Trophoblast cell (in vitro differentiated cells and primary cell): Measurements from ENCODE around the gene RALGDS.
"Not testable (repeated sequence)": the region's sequence is repeated elsewhere in the genome, so short reads cannot be mapped to it uniquely, and the experiment has no call there.

ENCODE experiments used
- DNase-seq, 2 donors: peaks; one replicate each; pipeline ENCODE4 v3.0.0-alpha.2; 2016
- H2AFZ ChIP-seq: 2 replicates; pipeline ENCODE4 v1.6.1; 2013; ENCODE audit warnings: low read length, moderate library complexity, mild to moderate bottlenecking; ENCODE audit not compliant: insufficient read depth, poor library complexity
- H2AK5ac ChIP-seq: 2 replicates; pipeline ENCODE4 v1.6.1; 2013; ENCODE audit warnings: mild to moderate bottlenecking, low read length
- H2BK120ac ChIP-seq: 2 replicates; pipeline ENCODE4 v1.6.1; 2013; ENCODE audit warnings: low read length, mild to moderate bottlenecking, moderate library complexity; ENCODE audit not compliant: insufficient read depth, poor library complexity
- H2BK12ac ChIP-seq: 2 replicates; pipeline ENCODE4 v1.6.1; 2013; ENCODE audit warnings: mild to moderate bottlenecking, low read length, moderate library complexity
- H2BK5ac ChIP-seq: 2 replicates; pipeline ENCODE4 v1.6.1; 2013; ENCODE audit warnings: low read length, low read depth, moderate library complexity, mild to moderate bottlenecking; ENCODE audit not compliant: poor library complexity
- H3K14ac ChIP-seq: 2 replicates; pipeline ENCODE4 v1.6.1; 2013; ENCODE audit warnings: mild to moderate bottlenecking, low read length
- H3K18ac ChIP-seq: 2 replicates; pipeline ENCODE4 v1.6.1; 2013; ENCODE audit warnings: mild to moderate bottlenecking, low read length
- H3K23ac ChIP-seq: 2 replicates; pipeline ENCODE4 v1.6.1; 2013; ENCODE audit warnings: low read length
- H3K27ac ChIP-seq: 2 replicates; pipeline ENCODE4 v1.5.1; 2013; ENCODE audit warnings: low read depth, mild to moderate bottlenecking, inconsistent platforms, low read length, moderate library complexity
- H3K27me3 ChIP-seq: 2 replicates; pipeline ENCODE4 v1.6.1; 2013; ENCODE audit warnings: inconsistent platforms, mild to moderate bottlenecking, low read length, moderate library complexity; ENCODE audit not compliant: insufficient read depth
- H3K36me3 ChIP-seq, 2 experiments: 1 replicate in 1 of 2; 2 replicates in 1 of 2; pipeline ENCODE4 v1.6.1; 2013; ENCODE audit warnings: low read length in 2 of 2, mild to moderate bottlenecking in 2 of 2, moderate library complexity in 1 of 2; ENCODE audit not compliant: insufficient read depth in 2 of 2, control insufficient read depth in 1 of 2
- H3K4ac ChIP-seq: 2 replicates; pipeline ENCODE4 v1.6.1; 2013; ENCODE audit warnings: low read depth, mild to moderate bottlenecking, low read length, moderate library complexity
- H3K4me1 ChIP-seq, 2 experiments: 1 replicate in 1 of 2; 2 replicates in 1 of 2; pipeline ENCODE4 v1.6.1; 2013; ENCODE audit warnings: low read length in 2 of 2, mild to moderate bottlenecking in 2 of 2, moderate library complexity in 1 of 2; ENCODE audit not compliant: insufficient read depth in 2 of 2, control insufficient read depth in 1 of 2
- H3K4me2 ChIP-seq: 2 replicates; pipeline ENCODE4 v1.6.1; 2013; ENCODE audit warnings: inconsistent platforms, mild to moderate bottlenecking, low read length, moderate library complexity
- H3K4me3 ChIP-seq: 2 replicates; pipeline ENCODE4 v1.5.1; 2013; ENCODE audit warnings: mild to moderate bottlenecking, low read depth, low read length, inconsistent platforms
- H3K79me1 ChIP-seq: one replicate; pipeline ENCODE4 v1.6.1; 2013; ENCODE audit warnings: low read length
- H3K79me2 ChIP-seq: 2 replicates; pipeline ENCODE4 v1.6.1; 2013; ENCODE audit warnings: low read length, mild to moderate bottlenecking; ENCODE audit not compliant: control insufficient read depth, insufficient read depth, poor library complexity
- H3K9ac ChIP-seq: 2 replicates; pipeline ENCODE4 v1.6.1; 2013; ENCODE audit warnings: mild to moderate bottlenecking, low read length
- H3K9me3 ChIP-seq: 2 replicates; pipeline ENCODE4 v1.6.1; 2013; ENCODE audit warnings: low read depth, mild to moderate bottlenecking, control low read depth, inconsistent platforms, low read length; ENCODE audit not compliant: insufficient read depth
- H4K12ac ChIP-seq: 2 replicates; pipeline ENCODE4 v1.6.1; 2013; ENCODE audit warnings: low read depth, mild to moderate bottlenecking, low read length, moderate library complexity
- H4K8ac ChIP-seq: 2 replicates; pipeline ENCODE4 v1.6.1; 2013; ENCODE audit warnings: low read depth, mild to moderate bottlenecking, low read length, moderate library complexity
- H4K91ac ChIP-seq: one replicate; pipeline ENCODE4 v1.6.1; 2013; ENCODE audit warnings: low read depth, mild to moderate bottlenecking, low read length, moderate library complexity
- WGBS: extraction: QIAGEN DNeasy Blood & Tissue Kit; methylation state at CpG from one replicate; pipeline ENCODE4 v1.1.7; 2013; ENCODE audit warnings: missing lambda C conversion rate; ENCODE audit not compliant: insufficient read length, insufficient coverage; ENCODE audit errors: extremely low coverage; 5-methylcytosine and 5-hydroxymethylcytosine counted together

The RALGDS gene

DNA sequence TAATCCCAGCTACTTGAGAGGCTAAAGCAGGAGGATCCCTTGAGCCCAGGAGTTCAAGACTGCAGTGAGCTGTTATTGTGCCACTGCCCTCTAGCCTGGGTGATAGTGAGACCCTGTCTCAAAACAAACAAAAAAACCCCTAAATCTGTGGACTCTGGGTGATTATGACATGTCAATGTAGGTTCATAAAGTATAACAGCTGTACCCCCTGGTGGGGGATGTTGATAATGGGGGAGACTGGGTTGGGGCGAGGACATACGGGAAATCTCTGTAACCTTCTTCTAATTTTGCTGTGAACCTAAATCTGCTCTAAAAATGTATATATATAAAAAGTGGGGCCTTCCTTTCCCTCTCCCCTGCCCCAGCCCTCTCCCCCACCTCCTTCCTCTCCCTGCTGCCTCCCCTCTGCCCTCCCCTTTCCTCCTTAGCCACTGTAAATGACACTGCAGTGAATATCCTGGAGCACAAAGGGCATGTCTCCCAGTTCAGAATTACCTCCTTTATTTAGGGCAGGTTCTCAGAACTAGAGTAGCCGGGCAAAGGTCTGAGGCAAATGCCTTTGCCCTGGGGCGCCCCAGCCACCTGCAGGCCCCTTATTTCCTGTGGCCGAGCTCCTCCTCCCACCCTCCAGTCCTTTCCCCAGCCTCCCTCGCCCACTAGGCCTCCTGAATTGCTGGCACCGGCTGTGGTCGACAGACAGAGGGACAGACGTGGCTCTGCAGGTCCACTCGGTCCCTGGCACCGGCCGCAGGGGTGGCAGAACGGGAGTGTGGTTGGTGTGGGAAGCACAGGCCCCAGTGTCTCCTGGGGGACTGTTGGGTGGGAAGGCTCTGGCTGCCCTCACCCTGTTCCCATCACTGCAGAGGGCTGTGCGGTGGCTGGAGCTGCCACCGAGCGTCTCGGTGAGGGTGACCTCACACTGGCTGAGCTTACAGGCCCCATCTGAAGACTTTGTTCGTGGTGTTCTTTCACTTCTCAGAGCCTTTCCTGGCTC, 40.0 kb downstream of the RALGDS start:
- not testable (repeated sequence) for H2BK5ac ChIP-seq, H3K36me3 ChIP-seq, H3K79me2 ChIP-seq, H3K27ac ChIP-seq, H3K9me3 ChIP-seq, H3K9ac ChIP-seq, H3K4me3 ChIP-seq, H2AFZ ChIP-seq, H3K79me1 ChIP-seq, H4K91ac ChIP-seq, H3K4me1 ChIP-seq, H3K14ac ChIP-seq, H3K27me3 ChIP-seq, H4K8ac ChIP-seq, H2BK12ac ChIP-seq, H4K12ac ChIP-seq, H2BK120ac ChIP-seq, H3K4me2 ChIP-seq, H3K18ac ChIP-seq, H3K23ac ChIP-seq, DNase-seq, H3K4ac ChIP-seq, H2AK5ac ChIP-seq
- no CpG with 5 or more reads among the region's 18 CpGs for WGBS

DNA sequence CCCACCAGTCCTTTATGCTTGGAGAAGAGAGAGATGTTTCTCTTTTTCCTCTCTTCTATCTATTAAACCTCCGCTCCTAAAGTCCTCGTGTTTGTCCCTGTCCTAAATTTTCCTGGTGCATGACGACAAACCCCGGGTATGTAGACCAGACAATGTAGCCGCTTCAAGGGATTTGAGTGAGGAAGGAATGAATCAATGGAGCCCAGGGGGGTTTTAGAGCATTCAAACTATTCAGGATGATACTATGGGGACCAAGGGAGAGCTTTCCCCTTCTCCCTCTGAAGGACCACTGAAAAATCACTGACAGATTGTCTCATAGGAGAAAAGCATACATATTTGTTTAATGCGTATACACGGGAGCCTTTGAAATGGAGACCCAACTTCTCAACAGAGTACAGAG, 40.9 kb downstream of the RALGDS start:
- Histone ChIP-seq H2AFZ (no peak overlapping the region), H3K9me3 (no peaks in the 10 kb centered on the region), H3K23ac (no peak overlapping the region), H2BK120ac (no peak overlapping the region), H2AK5ac (no peak overlapping the region), H3K79me2 (no peaks in the 10 kb centered on the region), H4K91ac (no peak overlapping the region), H3K4ac (no peak overlapping the region), H3K4me3 (no peak overlapping the region), H2BK12ac (no peak overlapping the region), H3K27ac (no peak overlapping the region), H4K12ac (no peak overlapping the region), H3K27me3 (no peaks in the 10 kb centered on the region), H3K14ac (no peak overlapping the region), H3K36me3 (no peaks in the 10 kb centered on the region), H3K4me2 (no peak overlapping the region), H4K8ac (no peak overlapping the region), H3K18ac (no peak overlapping the region), H3K4me1 (no peaks in the 10 kb centered on the region), H3K79me1 (no peaks in the 10 kb centered on the region), H2BK5ac (no peak overlapping the region), H3K9ac (no peak overlapping the region)
- DNase-seq: no peak
- WGBS: no CpG with 5 or more reads among the region's 7 CpGs

DNA sequence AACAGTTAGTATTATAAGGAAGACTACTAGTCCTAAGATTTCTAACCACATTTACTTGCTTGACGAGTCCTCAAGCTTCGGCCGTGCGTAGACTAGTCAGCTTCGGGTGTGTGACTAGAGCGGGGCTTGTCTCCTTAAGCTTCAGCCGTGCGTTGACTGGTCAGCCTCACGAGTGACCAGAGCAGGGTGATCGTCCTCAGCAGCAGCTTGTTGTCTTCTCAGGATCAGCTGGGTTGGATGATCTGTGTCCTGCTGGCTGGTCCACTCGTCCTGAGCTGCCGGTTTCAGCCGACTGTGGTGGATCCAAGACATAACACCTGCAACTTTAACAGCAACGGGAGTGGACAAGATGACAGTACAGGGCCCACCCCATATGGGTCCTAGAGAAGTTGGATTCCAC, 42.6 kb downstream of the RALGDS start:
- no peak overlapping the region for H2BK12ac ChIP-seq
- no CpG with 5 or more reads among the region's 14 CpGs for WGBS

DNA sequence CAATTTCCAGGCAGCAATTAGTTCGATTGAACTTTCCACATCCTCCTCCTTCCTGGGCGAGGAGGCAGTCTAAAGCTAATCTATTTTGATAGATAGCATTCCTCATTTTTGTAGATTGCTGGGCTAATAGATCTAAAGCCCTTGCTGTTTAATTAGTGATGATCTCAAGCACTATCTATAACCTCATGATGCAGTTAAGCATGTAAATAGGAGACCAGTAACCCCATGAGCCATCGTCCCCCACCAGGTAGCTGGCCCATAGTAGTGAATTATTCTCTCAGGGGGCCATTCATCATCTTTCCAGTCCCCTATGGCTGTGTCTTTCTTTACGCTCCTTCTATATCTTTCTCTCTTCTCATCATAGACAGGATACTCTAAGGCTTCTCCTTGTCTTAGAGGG, 44.3 kb downstream of the RALGDS start:
- H2AFZ ChIP-seq: no peak overlapping the region

More for the DNA sequence above, 42.6 kb downstream of the RALGDS start:
- Histone ChIP-seq H2BK5ac (no peak overlapping the region), H3K23ac (no peak overlapping the region), H3K4me2 (no peak overlapping the region), H3K4me1 (no peaks in the 10 kb centered on the region), H2AFZ (no peak overlapping the region), H3K36me3 (no peaks in the 10 kb centered on the region), H3K79me2 (no peaks in the 10 kb centered on the region), H4K8ac (no peak overlapping the region), H4K12ac (no peak overlapping the region), H3K9ac (no peak overlapping the region), H2AK5ac (no peak overlapping the region), H3K27ac (no peak overlapping the region), H3K18ac (no peak overlapping the region), H3K14ac (no peak overlapping the region), H3K4ac (no peak overlapping the region), H3K79me1 (no peaks in the 10 kb centered on the region), H4K91ac (no peak overlapping the region), H3K9me3 (no peaks in the 10 kb centered on the region), H2BK120ac (no peak overlapping the region), H3K4me3 (no peak overlapping the region), H3K27me3 (no peaks in the 10 kb centered on the region)
- DNase-seq: no peak

More for the DNA sequence above, 44.3 kb downstream of the RALGDS start:
- no peak overlapping the region for H2BK12ac ChIP-seq
- H3K9ac ChIP-seq: no peak overlapping the region
- H3K27ac ChIP-seq: no peak overlapping the region
- no peaks in the 10 kb centered on the region for H3K4me1 ChIP-seq
- H3K4me3 ChIP-seq: no peak overlapping the region
- no peaks in the 10 kb centered on the region for H3K36me3 ChIP-seq
- no peak overlapping the region for H2BK5ac ChIP-seq
- no peak overlapping the region for H3K4ac ChIP-seq
- no peaks in the 10 kb centered on the region for H3K9me3 ChIP-seq
- H4K91ac ChIP-seq: no peak overlapping the region
- no peak overlapping the region for H3K14ac ChIP-seq
- no peak overlapping the region for H4K8ac ChIP-seq
- H3K27me3 ChIP-seq: no peaks in the 10 kb centered on the region
- no peak overlapping the region for H4K12ac ChIP-seq
- H2AK5ac ChIP-seq: no peak overlapping the region
- H3K79me1 ChIP-seq: no peaks in the 10 kb centered on the region
- no peak overlapping the region for H3K18ac ChIP-seq
- H3K4me2 ChIP-seq: no peak overlapping the region
- WGBS: no CpG with 5 or more reads among the region's 4 CpGs
- H3K79me2 ChIP-seq: no peaks in the 10 kb centered on the region
- no peak for DNase-seq
- H3K23ac ChIP-seq: no peak overlapping the region
- no peak overlapping the region for H2BK120ac ChIP-seq
